GM12878 (cell line): ENCODE measurements around the gene KLF6. TPM values are rescaled to one million over a fixed set of nuclear protein-coding genes. Genes with fewer than 3 reads are reported as not detected.

Experiments
- ATAC-seq: fragments of 200-7000 bp; cut with Tn5 transposase; 3 replicates; pipeline ENCODE4 v1.9.1; 2020; ENCODE audit warnings: mild to moderate bottlenecking, moderate library complexity
- BruUV-seq: library from RNA; stranded (reverse); fragments of 400-500 nt; replicated peaks from 2 replicates; lab custom pipeline; 2021; lab: Mats Ljungman, UMichigan
- CTCF ChIA-PET: fragments of 300-600 bp; sonication (Branson Sonifier 250); formaldehyde crosslinking; extraction: SDS; loops from one replicate; lab custom pipeline; 2021; ENCODE audit warnings: inconsistent platforms; lab: Yijun Ruan, JAX
- POLR2A ChIA-PET: fragments of 350-600 bp; formaldehyde crosslinking; extraction: SDS; loops from one replicate; lab custom pipeline; 2021; ENCODE audit warnings: inconsistent platforms; lab: Charles Lee
- RAD21 ChIA-PET: fragments of 300-600 bp; sonication (Branson Sonifier 250); formaldehyde crosslinking; loops from one replicate; lab custom pipeline; 2023; ENCODE audit warnings: antibody characterized with exemption; ENCODE audit not compliant: unreplicated experiment; lab: Charles Lee
- SMC1A ChIA-PET: fragments of 300-600 bp; sonication (Branson Sonifier 250); formaldehyde crosslinking; loops from one replicate; lab custom pipeline; 2023; ENCODE audit not compliant: unreplicated experiment, uncharacterized antibody; lab: Charles Lee
- DNase-seq: peaks from one replicate; pipeline ENCODE4 v3.0.0-alpha.2; 2011; ENCODE audit warnings: low read depth, low spot score
- FAIRE-seq: peaks from 3 replicates; lab custom pipeline; 2011; peaks lifted over from hg19 to GRCh38; lab: Jason Lieb, UNC
- H2AFZ ChIP-seq: 2 replicates; pipeline ENCODE4 v1.6.0; 2011; ENCODE audit warnings: low read depth, low read length, control low read depth; ENCODE audit not compliant: control insufficient read depth
- H3K27ac ChIP-seq: 2 replicates; pipeline ENCODE4 v1.5.1; 2011; ENCODE audit warnings: control low read depth; ENCODE audit not compliant: control insufficient read depth, insufficient read depth
- H3K27me3 ChIP-seq, 2 experiments: replicated peaks in 1 of 2; 2 replicates each; pipeline versions ENCODE4 v1.6.0 to v1.6.1; 2011; ENCODE audit warnings: low read length in 1 of 2; ENCODE audit not compliant: control insufficient read depth in 2 of 2, insufficient read depth in 2 of 2
- H3K36me3 ChIP-seq, 2 experiments: 2 replicates each; pipeline ENCODE4 v1.5.1; 2011; ENCODE audit warnings: low read length in 1 of 2; ENCODE audit not compliant: control insufficient read depth in 2 of 2, insufficient read depth in 2 of 2
- H3K4me1 ChIP-seq: 2 replicates; pipeline ENCODE4 v1.6.1; 2011; ENCODE audit warnings: mild to moderate bottlenecking, low read length, moderate library complexity, mixed read lengths; ENCODE audit not compliant: control insufficient read depth, insufficient read depth
- H3K4me2 ChIP-seq: 2 replicates; pipeline ENCODE4 v1.6.0; 2011; ENCODE audit warnings: control low read depth; ENCODE audit not compliant: control insufficient read depth, insufficient read depth
- H3K4me3 ChIP-seq: fragments of 200-600 bp; sonication (generic); 2 replicates; pipeline ENCODE4 v1.5.1; 2016
- H3K79me2 ChIP-seq: 2 replicates; pipeline ENCODE4 v1.6.0; 2011; ENCODE audit warnings: low read length; ENCODE audit not compliant: control insufficient read depth, insufficient read depth
- H3K9ac ChIP-seq: 2 replicates; pipeline ENCODE4 v1.8.0; 2011; ENCODE audit warnings: low read length, control low read depth, mixed read lengths; ENCODE audit not compliant: control insufficient read depth, insufficient read depth
- H3K9me3 ChIP-seq: replicated peaks from 3 replicates; pipeline ENCODE4 v1.5.1; 2011; ENCODE audit warnings: mild to moderate bottlenecking, low read length; ENCODE audit not compliant: control insufficient read depth, insufficient read depth
- H4K20me1 ChIP-seq: 2 replicates; pipeline ENCODE4 v1.6.0; 2011; ENCODE audit not compliant: control insufficient read depth, insufficient read depth
- ATF2 ChIP-seq: IDR thresholded peaks from 2 replicates; pipeline ENCODE4 v1.6.1; 2012; ENCODE audit warnings: low read length, inconsistent platforms
- BHLHE40 ChIP-seq, 2 experiments: fragments of 450-650 bp in 1 of 2; IDR thresholded peaks; 2 replicates each; pipeline ENCODE4 v1.6.1; 2011 to 2017; ENCODE audit warnings: low read depth in 2 of 2, borderline replicate concordance in 1 of 2, improper control_type of control experiment in 1 of 2, low read length in 1 of 2, mild to moderate bottlenecking in 1 of 2
- CBX3 ChIP-seq: fragments of 200-600 bp; sonication (generic); IDR thresholded peaks from 2 replicates; pipeline ENCODE4 v1.6.1; 2016; ENCODE audit warnings: low read depth, borderline replicate concordance
- CHD1 ChIP-seq: IDR thresholded peaks from 2 replicates; pipeline ENCODE4 v1.6.1; 2012; ENCODE audit warnings: low read depth, low read length, improper control_type of control experiment
- EED ChIP-seq: sonication (generic); IDR thresholded peaks from 2 replicates; pipeline ENCODE4 v1.6.1; 2016; ENCODE audit warnings: antibody characterized with exemption, low read depth
- GATAD2B ChIP-seq: fragments of 450-650 bp; conservative IDR thresholded peaks from 2 replicates; pipeline ENCODE4 v1.6.1; 2017; ENCODE audit warnings: low read depth, mild to moderate bottlenecking, moderate library complexity
- IRF3 ChIP-seq: fragments of 450-650 bp; IDR thresholded peaks from 2 replicates; pipeline ENCODE4 v1.6.1; 2014; ENCODE audit warnings: mild to moderate bottlenecking
- KDM1A ChIP-seq: fragments of 200-600 bp; sonication (generic); IDR thresholded peaks from 2 replicates; pipeline ENCODE4 v1.6.1; 2016; ENCODE audit warnings: borderline replicate concordance
- MYC ChIP-seq: IDR thresholded peaks from 2 replicates; pipeline ENCODE4 v1.6.1; 2011; ENCODE audit warnings: mild to moderate bottlenecking, low read length, moderate library complexity, inconsistent platforms; ENCODE audit not compliant: insufficient read depth, insufficient replicate concordance, insufficient read length, severe bottlenecking
- PAX5 ChIP-seq: IDR thresholded peaks from 2 replicates; pipeline ENCODE4 v1.6.1; 2011; ENCODE audit warnings: low read depth, low read length, borderline replicate concordance
- RELA ChIP-seq: fragments of 450-650 bp; IDR thresholded peaks from 2 replicates; pipeline ENCODE4 v1.8.0; 2014; ENCODE audit warnings: borderline replicate concordance; ENCODE audit not compliant: partially characterized antibody
- STAT3 ChIP-seq: IDR thresholded peaks from 2 replicates; pipeline ENCODE4 v1.6.1; 2011; ENCODE audit warnings: low read depth, low read length, improper control_type of control experiment
- TCF3 ChIP-seq: IDR thresholded peaks from 2 replicates; pipeline ENCODE4 v1.6.1; 2012; ENCODE audit warnings: low read depth, mild to moderate bottlenecking, low read length, borderline replicate concordance; ENCODE audit not compliant: insufficient read depth
- USF1 ChIP-seq: IDR thresholded peaks from 2 replicates; pipeline ENCODE4 v1.6.1; 2011; ENCODE audit warnings: borderline replicate concordance, low read depth, mild to moderate bottlenecking, moderate library complexity, mixed read lengths, low read length; ENCODE audit not compliant: insufficient read depth; ENCODE audit errors: extremely low read length
- USF2 ChIP-seq: IDR thresholded peaks from 2 replicates; pipeline ENCODE4 v1.6.1; 2011; ENCODE audit warnings: low read depth, low read length, improper control_type of control experiment, borderline replicate concordance
- ZBTB33 ChIP-seq: fragments of 450-650 bp; IDR thresholded peaks from 2 replicates; pipeline ENCODE4 v1.6.1; 2017; ENCODE audit warnings: mild to moderate bottlenecking
- ZSCAN29 ChIP-seq: fragments of 450-650 bp; IDR thresholded peaks from 2 replicates; pipeline ENCODE4 v1.6.1; 2017; ENCODE audit warnings: mild to moderate bottlenecking, moderate library complexity
- WGBS: methylation state at CpG from one replicate; pipeline ENCODE4 v1.1.6; 2016; ENCODE audit warnings: low lambda C conversion rate; ENCODE audit not compliant: insufficient replicate concordance, insufficient coverage; ENCODE audit errors: missing lambda C conversion rate; 5-methylcytosine and 5-hydroxymethylcytosine counted together
- in situ Hi-C: fragments of 300-500 bp; cut with MboI; formaldehyde crosslinking; loops from 9 replicates; pipeline ENCODE4 v1.14.3; 2018; ENCODE audit warnings: mixed read lengths
- intact Hi-C: fragments of 100-400 bp; cut with micrococcal nuclease; formaldehyde crosslinking; loops from one replicate; pipeline ENCODE4 v1.14.2; 2022; ENCODE audit not compliant: unreplicated experiment
- polyA plus RNA-seq, 11 experiments: library from polyadenylated mRNA; depleted of rRNA in 4 of 11; unstranded in 6 of 11; stranded (reverse) in 5 of 11; fragments of >200 nt; fragmentation: Nextera tagmentation in 4 of 11; fragmentation: Illumina TruSeq in 1 of 11; extraction: Ambion mirVana in 4 of 11; extraction: Trizol in 1 of 11; gene quantifications; 1 replicate in 1 of 11; 2 replicates in 10 of 11; pipeline versions ENCODE4 v1.2.1 to v1.2.3, GENCODE V29; 2011 to 2016; ENCODE audit warnings: inconsistent platforms in 2 of 11, missing spikeins in 2 of 11, low read depth in 1 of 11
- total RNA-seq, 4 experiments: library from RNA; depleted of rRNA in 3 of 4; stranded (reverse); fragments of >200 nt in 3 of 4; fragmentation: Illumina TruSeq in 1 of 4; extraction: Trizol in 1 of 4; gene quantifications; 2 replicates each; pipeline versions ENCODE4 v1.2.1 to v1.2.3, GENCODE V29; 2013 to 2021

Gene KLF6
- total and polyA plus RNA-seq, 10 of the 15 experiments (the other 5 are each of a cell fraction or from before 2014, with no cell fraction given), result 7.4 to 54.1 (median 23.5) TPM

GRCh38 chr10:3728563-3728962, 56.4 kb downstream of the KLF6 start:
- ATAC-seq (no peak), DNase-seq (no peak), FAIRE-seq (no peak)
- Histone ChIP-seq H3K36me3 (no peaks in the 10 kb centered on the region), H3K27me3 (no peaks in the 10 kb centered on the region; a peak in 2 of 4 replicates), H3K9ac (no peak overlapping the region), H3K27ac (no peak overlapping the region), H2AFZ (no peak overlapping the region), H4K20me1 (no peaks in the 10 kb centered on the region), H3K4me2 (no peak overlapping the region), H3K9me3 (no peaks in the 10 kb centered on the region), H3K4me3 (no peak overlapping the region), H3K79me2 (no peaks in the 10 kb centered on the region), H3K4me1 (no peaks in the 10 kb centered on the region)
- BruUV-seq, result no TSS peak
- ChIA-PET SMC1A (interaction anchor here (1.1 kb wide), 2 partner anchors 10 to 12 kb away, joined by 3 to 5 read pairs; no protein-coding TSS in a partner anchor), RAD21 (no interaction called here), POLR2A (no interaction called here), CTCF (interaction anchor here (0.5 kb wide), 1 partner anchor 33 kb away, joined by 3 read pairs; no protein-coding TSS in a partner anchor)
- TF ChIP-seq TCF3, result no peak
- no peak for TF ChIP-seq PAX5
- TF ChIP-seq GATAD2B, result no peak
- no peak for TF ChIP-seq ATF2
- TF ChIP-seq ZSCAN29, result no peak
- TF ChIP-seq USF2, result no peak
- TF ChIP-seq RELA, result no peak
- no peak for TF ChIP-seq MYC
- no peak for TF ChIP-seq ZBTB33
- no peak for TF ChIP-seq USF1
- no peak for TF ChIP-seq CBX3
- no peak for TF ChIP-seq KDM1A
- no peak for TF ChIP-seq EED
- TF ChIP-seq STAT3, result no peak
- TF ChIP-seq IRF3, result no peak
- TF ChIP-seq CHD1, result no peak
- TF ChIP-seq BHLHE40 (IDR thresholded peaks at IDR 0.05; ENCODE audit: borderline replicate concordance in 1 of 2, low read depth in 2 of 2, low read length in 1 of 2), result no peak
- intact Hi-C loops (no loop called here), in situ Hi-C loops (no loop called here)
- 68% methylated on average over 3 of the region's 3 CpGs for WGBS
